Measurements from ENCODE around the gene PXYLP1. TPM values are rescaled to one million over a fixed set of nuclear protein-coding genes. Genes with fewer than 3 reads are reported as not detected.

PXYLP1 gene
- polyA plus RNA-seq, 1 experiment = 20.0 TPM

GRCh38 chr3:141233457-141234161 lies 2.0 kb downstream of the PXYLP1 start:
- POLR2A ChIA-PET = no interaction called here
- Histone ChIP-seq H3K27me3 (ENCODE audit: control insufficient read depth, insufficient read depth, low read length) (no peaks in the 10 kb centered on the region), H3K4me3 (ENCODE audit: low read depth, low read length) (no peak overlapping the region), H3K9me3 (ENCODE audit: control insufficient read depth, insufficient read depth, low read length) (no peaks in the 10 kb centered on the region), H3K27ac (ENCODE audit: low read depth, low read length) (no peak overlapping the region)
- no peak for DNase-seq (ENCODE audit: low read depth, low spot score)
- CTCF ChIA-PET = interaction anchor here (0.5 to 2.3 kb wide), 6 partner anchors 76 to 333 kb away, joined by 3 to 42 read pairs (median 6); partner anchors contain the start of gene SPSB4
- TF ChIP-seq CTCF (IDR thresholded peaks at IDR 0.05; ENCODE audit: low read depth, low read length) = no peak

DNA sequence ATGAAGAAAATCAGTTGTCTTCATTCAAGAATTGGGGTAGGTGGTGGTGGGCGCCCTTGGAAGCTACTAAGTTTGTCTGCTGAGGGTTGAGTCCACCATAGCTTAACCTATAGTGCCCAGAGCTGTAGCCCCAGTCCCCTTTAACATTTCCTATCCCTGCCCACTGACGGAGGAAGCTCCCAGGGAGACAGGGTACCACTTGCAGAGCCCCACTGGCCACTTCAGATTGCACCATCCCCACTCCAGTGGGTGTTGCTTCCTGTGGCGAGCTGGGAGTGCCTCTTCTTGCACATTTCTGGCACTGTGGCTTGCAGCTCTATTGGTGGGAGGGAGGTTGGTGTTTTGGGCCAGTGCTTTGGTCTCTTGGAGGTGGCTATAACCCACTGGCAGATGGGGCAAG lies 2.7 kb downstream of the PXYLP1 start:
- CTCF ChIA-PET = no interaction called here
- Histone ChIP-seq H3K4me3 (ENCODE audit: low read depth, low read length) (no peak overlapping the region), H3K27me3 (ENCODE audit: control insufficient read depth, insufficient read depth, low read length) (no peaks in the 10 kb centered on the region), H3K27ac (ENCODE audit: low read depth, low read length) (no peak overlapping the region), H3K9me3 (ENCODE audit: control insufficient read depth, insufficient read depth, low read length) (no peaks in the 10 kb centered on the region)
- POLR2A ChIA-PET = interaction anchor here (0.6 kb wide), 1 partner anchor 263 kb away, joined by 4 read pairs; no protein-coding TSS in a partner anchor
- no peak for TF ChIP-seq CTCF (IDR thresholded peaks at IDR 0.05; ENCODE audit: low read depth, low read length)
- DNase-seq (ENCODE audit: low read depth, low spot score) = no peak

DNA sequence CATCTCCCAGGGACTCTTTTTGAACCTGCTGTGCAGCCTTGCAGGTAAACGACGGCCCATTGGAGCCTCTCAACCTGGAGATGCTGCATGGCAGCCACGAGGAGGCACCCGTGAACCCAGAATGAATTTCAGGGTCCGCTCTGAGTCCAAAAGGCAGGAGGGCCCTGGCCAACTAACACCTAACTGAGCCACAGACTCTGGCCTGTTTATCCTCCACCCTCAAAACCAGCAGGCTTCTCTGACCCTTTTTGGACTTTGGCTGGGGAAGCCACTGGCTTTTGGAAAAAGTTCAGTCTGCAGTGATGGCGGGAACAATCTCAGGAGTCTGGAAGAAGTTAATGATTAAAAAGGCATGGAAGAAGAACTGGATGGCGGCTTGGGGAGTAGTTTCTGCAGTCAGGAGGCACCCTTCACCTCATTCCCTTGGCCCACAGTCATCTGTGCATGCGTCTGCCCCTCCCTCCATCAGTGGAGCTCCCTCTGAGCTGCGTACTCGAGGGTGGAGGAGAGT lies 4.1 kb downstream of the PXYLP1 start:
- no peak for TF ChIP-seq CTCF (IDR thresholded peaks at IDR 0.05; ENCODE audit: low read depth, low read length)
- DNase-seq (ENCODE audit: low read depth, low spot score) = no peak
- ChIA-PET CTCF (interaction anchor here (0.9 to 1.1 kb wide), 2 partner anchors 19 to 32 kb away, joined by 3 to 5 read pairs; no protein-coding TSS in a partner anchor), POLR2A (interaction anchor here (1.1 kb wide), 1 partner anchor 17 kb away, joined by 3 read pairs; no protein-coding TSS in a partner anchor)
- Histone ChIP-seq H3K4me3 (ENCODE audit: low read depth, low read length) (no peak overlapping the region), H3K27ac (ENCODE audit: low read depth, low read length) (no peak overlapping the region), H3K9me3 (ENCODE audit: control insufficient read depth, insufficient read depth, low read length) (no peaks in the 10 kb centered on the region), H3K27me3 (ENCODE audit: control insufficient read depth, insufficient read depth, low read length) (no peaks in the 10 kb centered on the region)

DNA sequence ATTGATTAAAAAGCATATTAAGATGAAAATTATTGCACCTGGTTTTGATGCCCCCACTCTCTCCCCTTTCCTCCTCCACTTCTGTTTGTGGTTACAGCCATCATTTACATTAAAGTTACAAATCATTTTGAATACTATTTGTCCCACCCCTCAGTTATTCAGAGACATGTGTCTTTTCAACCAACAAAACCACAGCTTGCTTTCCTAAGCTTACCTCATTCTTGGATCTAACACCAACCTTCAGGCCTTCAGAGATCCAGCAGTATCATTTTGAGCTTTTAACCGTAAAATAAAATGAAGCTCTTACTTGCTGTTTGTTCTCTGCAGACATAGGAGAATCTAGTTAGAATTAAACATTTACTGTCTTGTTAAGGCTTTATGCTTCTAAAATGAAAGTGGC lies 4.7 kb downstream of the PXYLP1 start:
- no peak overlapping the region for H3K27ac ChIP-seq (ENCODE audit: low read depth, low read length)
- no peaks in the 10 kb centered on the region for H3K9me3 ChIP-seq (ENCODE audit: control insufficient read depth, insufficient read depth, low read length)
- no peak for DNase-seq (ENCODE audit: low read depth, low spot score)
- no peak for TF ChIP-seq CTCF (IDR thresholded peaks at IDR 0.05; ENCODE audit: low read depth, low read length)
- ChIA-PET POLR2A (interaction anchor here (1.1 kb wide), 1 partner anchor 16 kb away, joined by 3 read pairs; no protein-coding TSS in a partner anchor), CTCF (interaction anchor here (0.9 to 1.1 kb wide), 3 partner anchors 19 to 228 kb away, joined by 3 to 5 read pairs (median 4); no protein-coding TSS in a partner anchor)
- no peaks in the 10 kb centered on the region for H3K27me3 ChIP-seq (ENCODE audit: control insufficient read depth, insufficient read depth, low read length)
- H3K4me3 ChIP-seq (ENCODE audit: low read depth, low read length) = no peak overlapping the region

All from AG04450 (cell line).